OCI-LY1 (cell line): ENCODE measurements around the gene ELAC2.

Source experiments
- H2AFZ ChIP-seq: fragments of 200-600 bp; sonication (generic), shearing (Covaris generic); 2 replicates; pipeline ENCODE4 v1.6.0; 2014; ENCODE audit warnings: antibody characterized with exemption, mild to moderate bottlenecking, low read length
- H3F3A ChIP-seq: fragments of 200-600 bp; sonication (generic), shearing (Covaris generic); 2 replicates; pipeline ENCODE4 v1.6.0; 2014; ENCODE audit warnings: mild to moderate bottlenecking, antibody characterized with exemption, low read length, moderate library complexity; ENCODE audit not compliant: insufficient read depth
- H3K27ac ChIP-seq: fragments of 200-600 bp; sonication (generic); 2 replicates; pipeline ENCODE4 v1.5.1; 2014; ENCODE audit warnings: low read length, mixed run types, mild to moderate bottlenecking, low read depth; ENCODE audit not compliant: poor library complexity, severe bottlenecking
- H3K27me3 ChIP-seq: fragments of 200-600 bp; sonication (generic); 2 replicates; pipeline ENCODE4 v1.6.0; 2014; ENCODE audit warnings: antibody characterized with exemption, mild to moderate bottlenecking, low read length, moderate library complexity; ENCODE audit not compliant: insufficient read depth
- H3K36me3 ChIP-seq: fragments of 200-600 bp; sonication (generic); 2 replicates; pipeline ENCODE4 v1.6.1; 2014; ENCODE audit warnings: mild to moderate bottlenecking, antibody characterized with exemption, low read length, moderate library complexity, mixed read lengths; ENCODE audit not compliant: insufficient read depth
- H3K4me1 ChIP-seq: fragments of 200-600 bp; sonication (generic); 2 replicates; pipeline ENCODE4 v1.5.1; 2014; ENCODE audit warnings: mild to moderate bottlenecking, low read length, moderate library complexity; ENCODE audit not compliant: insufficient read depth, severe bottlenecking
- H3K4me2 ChIP-seq: fragments of 200-600 bp; sonication (generic), shearing (Covaris generic); 2 replicates; pipeline ENCODE4 v1.6.1; 2014; ENCODE audit warnings: low read length
- H3K4me3 ChIP-seq: fragments of 200-600 bp; sonication (generic); 2 replicates; pipeline ENCODE4 v1.5.1; 2014; ENCODE audit warnings: low read length, low read depth, mild to moderate bottlenecking, mixed read lengths; ENCODE audit not compliant: poor library complexity, severe bottlenecking
- H3K79me2 ChIP-seq: fragments of 200-600 bp; shearing (Covaris generic); 2 replicates; pipeline ENCODE4 v1.6.1; 2016; ENCODE audit warnings: mixed run types, low read length, mixed read lengths; ENCODE audit not compliant: insufficient read depth
- H3K9ac ChIP-seq: fragments of 200-600 bp; sonication (generic), shearing (Covaris generic); 2 replicates; pipeline ENCODE4 v1.6.1; 2014; ENCODE audit warnings: mild to moderate bottlenecking, low read length, mixed read lengths
- H3K9me2 ChIP-seq: fragments of 200-600 bp; sonication (generic), shearing (Covaris generic); 2 replicates; pipeline ENCODE4 v1.6.1; 2014; ENCODE audit warnings: low read depth, mild to moderate bottlenecking, low read length, mixed read lengths
- H3K9me3 ChIP-seq: fragments of 200-600 bp; shearing (Covaris generic); 2 replicates; pipeline ENCODE4 v1.6.1; 2014; ENCODE audit warnings: low read length, mixed read lengths
- H4K20me1 ChIP-seq: fragments of 200-600 bp; sonication (generic), shearing (Covaris generic); 2 replicates; pipeline ENCODE4 v1.6.0; 2016; ENCODE audit warnings: mild to moderate bottlenecking, low read length; ENCODE audit not compliant: insufficient read depth
- EZH2 ChIP-seq: fragments of 200-600 bp; sonication (generic), shearing (Covaris generic); IDR thresholded peaks from 2 replicates; pipeline ENCODE4 v1.8.0; 2017; ENCODE audit warnings: borderline replicate concordance, mixed run types, mild to moderate bottlenecking, antibody characterized with exemption, low read length, moderate library complexity, mixed read lengths
- TF ChIP-seq, protein P1 (sequence below): fragments of 200-600 bp; sonication (generic), shearing (Covaris generic); IDR thresholded peaks from 2 replicates; pipeline ENCODE4 v1.5.1; 2017; ENCODE audit warnings: mild to moderate bottlenecking, antibody characterized with exemption, low read length, moderate library complexity, mixed read lengths

Gene ELAC2

GRCh38 chr17:12955521-12955920 is 62.3 kb downstream of the ELAC2 start:
- peaks cover 8% of the 10 kb centered on the region for H3K4me1 ChIP-seq
- peak overlapping the region; percentile 43 for H3K27ac ChIP-seq
- no peaks in the 10 kb centered on the region for H3F3A ChIP-seq
- TF ChIP-seq EZH2 = no peak
- TF ChIP-seq, protein P1, sequence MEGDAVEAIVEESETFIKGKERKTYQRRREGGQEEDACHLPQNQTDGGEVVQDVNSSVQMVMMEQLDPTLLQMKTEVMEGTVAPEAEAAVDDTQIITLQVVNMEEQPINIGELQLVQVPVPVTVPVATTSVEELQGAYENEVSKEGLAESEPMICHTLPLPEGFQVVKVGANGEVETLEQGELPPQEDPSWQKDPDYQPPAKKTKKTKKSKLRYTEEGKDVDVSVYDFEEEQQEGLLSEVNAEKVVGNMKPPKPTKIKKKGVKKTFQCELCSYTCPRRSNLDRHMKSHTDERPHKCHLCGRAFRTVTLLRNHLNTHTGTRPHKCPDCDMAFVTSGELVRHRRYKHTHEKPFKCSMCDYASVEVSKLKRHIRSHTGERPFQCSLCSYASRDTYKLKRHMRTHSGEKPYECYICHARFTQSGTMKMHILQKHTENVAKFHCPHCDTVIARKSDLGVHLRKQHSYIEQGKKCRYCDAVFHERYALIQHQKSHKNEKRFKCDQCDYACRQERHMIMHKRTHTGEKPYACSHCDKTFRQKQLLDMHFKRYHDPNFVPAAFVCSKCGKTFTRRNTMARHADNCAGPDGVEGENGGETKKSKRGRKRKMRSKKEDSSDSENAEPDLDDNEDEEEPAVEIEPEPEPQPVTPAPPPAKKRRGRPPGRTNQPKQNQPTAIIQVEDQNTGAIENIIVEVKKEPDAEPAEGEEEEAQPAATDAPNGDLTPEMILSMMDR = no peak
- no peaks in the 10 kb centered on the region for H3K79me2 ChIP-seq
- no peaks in the 10 kb centered on the region for H4K20me1 ChIP-seq
- no peak overlapping the region for H3K4me3 ChIP-seq
- H3K9me2 ChIP-seq = no peaks in the 10 kb centered on the region
- 0 out of 2 replicates have a peak, but pooled peaks cover 3% of the 10 kb centered on the region for H3K9me3 ChIP-seq
- no peaks in the 10 kb centered on the region for H3K27me3 ChIP-seq
- H3K36me3 ChIP-seq = no peaks in the 10 kb centered on the region
- no peak overlapping the region for H3K9ac ChIP-seq
- H2AFZ ChIP-seq = no peak overlapping the region
- no peak overlapping the region for H3K4me2 ChIP-seq

GRCh38 chr17:12953156-12953555 is 64.7 kb downstream of the ELAC2 start:
- H3K9me3 ChIP-seq = 0 out of 2 replicates have a peak, but pooled peaks cover 3% of the 10 kb centered on the region
- no peak overlapping the region for H3K4me2 ChIP-seq
- H3K9me2 ChIP-seq = no peaks in the 10 kb centered on the region
- H3K9ac ChIP-seq = no peak overlapping the region
- no peak for TF ChIP-seq EZH2
- TF ChIP-seq, protein P1 = no peak
- no peak overlapping the region for H3K4me3 ChIP-seq
- H2AFZ ChIP-seq = no peak overlapping the region
- no peaks in the 10 kb centered on the region for H3K79me2 ChIP-seq
- no peaks in the 10 kb centered on the region for H4K20me1 ChIP-seq
- no peaks in the 10 kb centered on the region for H3K27me3 ChIP-seq
- H3K36me3 ChIP-seq = no peaks in the 10 kb centered on the region
- no peaks in the 10 kb centered on the region for H3F3A ChIP-seq
- peaks cover 8% of the 10 kb centered on the region for H3K4me1 ChIP-seq
- H3K27ac ChIP-seq = no peak overlapping the region

- Histone ChIP-seq H3K36me3 (no peaks in the 10 kb centered on the region), H3K9me2 (no peaks in the 10 kb centered on the region), H3K9ac (no peak overlapping the region), H3K79me2 (no peaks in the 10 kb centered on the region), H4K20me1 (no peaks in the 10 kb centered on the region), H3F3A (no peaks in the 10 kb centered on the region), H3K27ac (no peak overlapping the region), H3K4me2 (no peak overlapping the region), H3K9me3 (0 out of 2 replicates have a peak, but pooled peaks cover 3% of the 10 kb centered on the region), H3K4me3 (no peak overlapping the region), H3K27me3 (no peaks in the 10 kb centered on the region), H2AFZ (no peak overlapping the region), H3K4me1 (peaks cover 8% of the 10 kb centered on the region)
- TF ChIP-seq EZH2 = no peak
- TF ChIP-seq, protein P1 = no peak
Measured at GRCh38 chr17:12952012-12952411, 65.8 kb downstream of the ELAC2 start.
